D341Med (cell line): ENCODE results near the gene KRT17.
"Not testable (repeated sequence)": the region's sequence is repeated elsewhere in the genome, so short reads cannot be mapped to it uniquely, and the experiment has no call there.

ENCODE experiments used
- DNase-seq: peaks from one replicate; pipeline ENCODE4 v3.0.0; 2012; ENCODE audit warnings: low spot score

The KRT17 gene

GRCh38 chr17:41633556-41634199, 9.3 kb upstream of the KRT17 start:
- DNase-seq = no peak

GRCh38 chr17:41632482-41633105, 8.2 kb upstream of the KRT17 start:
- DNase-seq = no peak

GRCh38 chr17:41631898-41632285, 7.5 kb upstream of the KRT17 start:
- no peak for DNase-seq

- DNase-seq = no peak
Measured at GRCh38 chr17:41631025-41631897, 6.9 kb upstream of the KRT17 start.

GRCh38 chr17:41629826-41630670, 5.7 kb upstream of the KRT17 start:
- DNase-seq = no peak

GRCh38 chr17:41629316-41629715, 4.9 kb upstream of the KRT17 start:
- DNase-seq = no peak

- not testable (repeated sequence) for DNase-seq
Measured at GRCh38 chr17:41628621-41629255, 4.4 kb upstream of the KRT17 start.

- not testable (repeated sequence) for DNase-seq
Measured at GRCh38 chr17:41628073-41628370, 3.6 kb upstream of the KRT17 start.

- no peak for DNase-seq
Measured at GRCh38 chr17:41627316-41628072, 3.1 kb upstream of the KRT17 start.

- not testable (repeated sequence) for DNase-seq
Measured at GRCh38 chr17:41626914-41627295, 2.5 kb upstream of the KRT17 start.

- not testable (repeated sequence) for DNase-seq
Measured at GRCh38 chr17:41626028-41626913, 1.9 kb upstream of the KRT17 start.

GRCh38 chr17:41625602-41626001, 1.2 kb upstream of the KRT17 start:
- DNase-seq = no peak

- DNase-seq = not testable (repeated sequence)
Measured at GRCh38 chr17:41623184-41623861, 1.1 kb downstream of the KRT17 start.

- DNase-seq = not testable (repeated sequence)
Measured at GRCh38 chr17:41622340-41623183, 1.8 kb downstream of the KRT17 start.

GRCh38 chr17:41621916-41622315, 2.5 kb downstream of the KRT17 start:
- DNase-seq = no peak

GRCh38 chr17:41621435-41621817, 2.9 kb downstream of the KRT17 start:
- not testable (repeated sequence) for DNase-seq

- no peak for DNase-seq
Measured at GRCh38 chr17:41620583-41621434, 3.6 kb downstream of the KRT17 start.
